IPS-11a (cell line): Measurements from ENCODE around the gene P2RX7.
"Not testable (repeated sequence)": the region's sequence is repeated elsewhere in the genome, so short reads cannot be mapped to it uniquely, and the experiment has no call there.

Experiments
- H3K4me3 ChIP-seq: one replicate; pipeline ENCODE4 v1.5.1; 2013; ENCODE audit warnings: low read depth, low read length, control low read depth

P2RX7 gene

DNA sequence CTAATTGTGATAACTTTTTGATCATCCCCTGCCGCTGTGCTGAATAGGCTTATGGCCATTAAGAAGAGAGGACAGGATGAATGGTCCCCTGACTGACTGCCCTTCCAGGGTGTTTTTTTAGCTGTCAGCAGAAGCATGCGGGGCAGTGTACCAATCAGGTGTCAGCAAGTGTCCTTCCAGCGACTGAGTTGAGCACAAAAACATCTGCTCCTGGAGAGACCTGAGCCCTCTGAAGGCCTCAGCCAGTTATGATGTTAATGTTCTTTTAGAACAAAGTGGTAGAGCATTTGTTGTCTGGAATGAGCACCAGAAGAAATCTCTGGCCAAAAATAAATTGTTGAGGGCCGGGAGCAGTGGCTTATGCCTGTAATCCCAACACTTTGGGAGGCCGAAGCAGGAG is 37.5 kb downstream of the P2RX7 start:
- no peak overlapping the region for H3K4me3 ChIP-seq

DNA sequence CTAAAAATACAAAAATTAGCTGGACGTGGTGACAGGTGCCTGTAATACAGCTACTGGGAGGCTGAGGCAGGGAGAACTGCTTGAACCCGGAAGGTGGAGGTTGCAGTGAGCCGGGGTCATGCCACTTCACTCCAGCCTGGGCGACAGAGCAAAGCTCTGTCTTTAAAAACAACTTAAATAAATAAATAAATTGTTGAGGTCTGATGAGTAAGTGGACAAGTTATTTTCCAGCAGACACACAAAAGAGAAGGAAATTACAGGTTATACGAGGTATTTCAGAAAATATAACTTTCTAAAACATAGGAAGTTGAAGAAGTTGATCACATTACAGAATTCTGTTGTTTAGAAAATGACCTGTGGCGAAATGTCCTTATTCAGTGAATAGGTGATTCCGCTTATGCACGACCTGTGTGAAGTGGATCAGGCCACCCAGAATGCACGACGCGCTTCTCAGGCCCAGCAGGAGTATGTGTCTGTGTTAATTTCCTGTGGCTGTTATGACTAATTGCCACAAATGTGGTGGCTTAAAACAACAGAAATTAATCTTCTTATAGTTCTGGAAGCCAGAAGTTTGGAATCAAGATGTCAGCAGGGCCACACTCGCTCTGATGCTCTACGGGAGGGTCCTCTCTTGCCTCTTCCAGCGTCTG is 38.1 kb downstream of the P2RX7 start:
- H3K4me3 ChIP-seq, result no peak overlapping the region

DNA sequence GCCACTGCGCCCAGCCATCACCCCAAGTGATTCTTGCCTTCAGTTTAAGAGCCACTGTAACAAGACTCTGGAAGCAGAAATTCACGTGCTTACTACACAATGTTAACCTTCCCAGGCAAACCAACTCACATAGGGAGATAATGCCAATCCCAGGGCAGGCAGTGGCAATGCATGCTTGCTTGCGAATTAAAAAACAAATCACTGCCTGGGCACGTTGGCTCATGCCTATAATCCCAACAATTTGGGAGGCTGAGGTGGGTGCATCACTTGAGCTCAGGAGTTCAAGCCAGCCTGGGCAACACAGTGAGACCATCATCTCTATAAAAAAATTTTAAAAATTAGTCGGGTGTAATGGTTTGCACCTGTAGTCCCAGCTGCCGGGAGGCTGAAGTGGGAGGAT is 39.5 kb downstream of the P2RX7 start:
- no peak overlapping the region for H3K4me3 ChIP-seq

DNA sequence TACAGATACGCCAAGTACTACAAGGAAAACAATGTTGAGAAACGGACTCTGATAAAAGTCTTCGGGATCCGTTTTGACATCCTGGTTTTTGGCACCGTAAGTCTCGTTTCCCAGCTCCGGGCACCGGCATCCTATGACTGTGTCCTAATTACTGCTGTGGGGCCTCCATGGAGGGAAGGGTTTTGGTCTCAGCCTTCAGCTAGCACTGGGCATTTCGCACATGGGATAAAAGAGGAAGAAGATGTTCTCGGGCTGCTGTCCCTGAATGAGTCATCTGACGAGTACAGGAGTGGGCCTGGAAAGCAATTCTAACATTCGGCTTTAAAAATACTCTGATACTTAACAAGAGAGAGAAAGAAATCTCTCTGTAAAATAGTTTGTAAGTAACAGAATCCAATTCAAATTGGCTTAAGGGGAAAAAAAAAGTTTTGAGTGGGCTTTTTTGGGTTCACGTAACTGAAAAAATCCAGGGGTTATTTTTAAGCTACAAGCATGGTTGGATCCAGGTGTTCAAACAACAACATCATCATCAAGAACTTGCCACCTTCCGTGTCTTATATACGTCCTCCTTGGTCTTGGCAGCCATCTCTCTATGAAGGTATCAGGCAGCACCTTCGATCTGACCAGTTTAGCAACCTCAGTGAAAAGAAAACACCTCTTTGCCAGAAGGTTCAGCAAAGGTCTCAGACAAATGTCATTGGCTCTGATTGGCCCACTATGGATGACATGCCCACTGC is 42.9 kb downstream of the P2RX7 start:
- no peak overlapping the region for H3K4me3 ChIP-seq

DNA sequence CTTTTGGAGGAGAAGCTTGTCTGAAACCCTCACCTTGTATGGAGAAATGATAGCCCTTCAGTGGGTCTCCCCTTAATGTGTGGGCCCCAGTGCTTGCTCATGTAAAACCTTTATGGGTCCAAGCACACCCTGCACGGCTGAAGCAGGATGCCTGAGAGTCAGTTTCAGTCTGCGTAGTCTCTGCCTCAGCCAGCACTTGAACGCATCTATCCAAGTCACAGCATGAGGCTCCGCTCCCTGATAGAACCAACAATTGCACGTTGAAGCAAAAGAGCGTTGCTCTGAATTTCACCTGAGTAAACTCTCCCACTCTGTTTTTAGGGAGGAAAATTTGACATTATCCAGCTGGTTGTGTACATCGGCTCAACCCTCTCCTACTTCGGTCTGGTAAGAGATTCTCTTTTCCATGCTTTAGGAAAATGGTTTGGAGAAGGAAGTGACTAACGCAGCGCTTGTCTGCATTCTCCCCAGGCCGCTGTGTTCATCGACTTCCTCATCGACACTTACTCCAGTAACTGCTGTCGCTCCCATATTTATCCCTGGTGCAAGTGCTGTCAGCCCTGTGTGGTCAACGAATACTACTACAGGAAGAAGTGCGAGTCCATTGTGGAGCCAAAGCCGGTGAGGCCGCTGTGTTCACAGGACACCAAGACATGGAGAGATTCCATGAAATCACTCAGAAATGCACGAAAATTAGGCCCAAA is 44.3 kb downstream of the P2RX7 start:
- no peak overlapping the region for H3K4me3 ChIP-seq

DNA sequence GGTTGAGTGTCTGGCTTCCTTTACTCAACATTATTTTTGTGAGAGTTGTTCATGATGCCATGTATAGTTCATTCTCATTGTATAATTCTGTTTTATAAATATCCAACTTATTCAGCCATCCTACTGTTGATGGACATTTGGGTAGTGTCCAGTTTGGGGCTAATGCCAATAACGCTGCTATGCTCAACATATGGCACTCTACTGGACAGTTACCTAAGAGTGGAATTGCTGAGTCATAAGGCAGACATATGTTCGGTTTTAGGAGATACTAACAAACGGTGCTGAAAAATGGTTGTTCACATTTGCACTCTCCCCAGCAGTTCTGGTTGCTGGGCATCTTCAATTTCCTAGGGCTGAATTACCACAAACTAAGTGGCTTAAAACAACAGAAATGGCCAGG is 48.5 kb downstream of the P2RX7 start:
- H3K4me3 ChIP-seq, result no peak overlapping the region

DNA sequence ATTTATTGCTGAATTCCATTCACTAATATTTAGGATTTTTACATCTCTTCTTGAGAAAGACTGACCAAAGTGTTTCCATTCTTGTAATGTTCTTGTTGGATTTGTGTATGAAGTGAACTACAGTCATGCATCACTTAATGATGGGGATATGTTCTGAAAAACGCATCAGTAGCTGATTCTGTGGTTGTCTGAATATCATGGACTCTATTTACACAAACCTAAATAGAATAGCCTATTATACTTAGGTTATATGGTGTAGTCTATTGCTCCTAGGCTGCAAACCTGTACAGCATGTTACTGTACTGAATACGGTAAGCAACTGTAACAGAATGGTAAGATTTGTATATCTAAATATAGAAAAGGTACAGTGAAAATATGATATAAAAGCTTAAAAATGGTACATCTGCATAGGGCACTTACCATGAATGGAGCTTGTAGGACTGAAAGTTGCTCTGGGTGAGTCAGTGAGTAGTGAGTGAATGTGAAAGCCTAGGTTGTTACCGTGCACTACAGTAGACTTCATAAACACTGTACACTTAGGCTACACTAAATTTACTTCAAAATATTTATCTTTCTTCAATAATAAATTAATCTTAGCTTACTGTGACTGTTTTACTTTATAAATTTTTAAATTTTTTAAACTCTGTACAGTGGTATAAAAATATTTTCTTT is 49.7 kb downstream of the P2RX7 start:
- H3K4me3 ChIP-seq, result no peak overlapping the region

DNA sequence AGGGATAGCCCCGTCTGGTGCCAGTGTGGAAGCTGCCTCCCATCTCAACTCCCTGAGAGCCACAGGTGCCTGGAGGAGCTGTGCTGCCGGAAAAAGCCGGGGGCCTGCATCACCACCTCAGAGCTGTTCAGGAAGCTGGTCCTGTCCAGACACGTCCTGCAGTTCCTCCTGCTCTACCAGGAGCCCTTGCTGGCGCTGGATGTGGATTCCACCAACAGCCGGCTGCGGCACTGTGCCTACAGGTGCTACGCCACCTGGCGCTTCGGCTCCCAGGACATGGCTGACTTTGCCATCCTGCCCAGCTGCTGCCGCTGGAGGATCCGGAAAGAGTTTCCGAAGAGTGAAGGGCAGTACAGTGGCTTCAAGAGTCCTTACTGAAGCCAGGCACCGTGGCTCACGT is 51.7 kb downstream of the P2RX7 start:
- H3K4me3 ChIP-seq, result no peak overlapping the region

DNA sequence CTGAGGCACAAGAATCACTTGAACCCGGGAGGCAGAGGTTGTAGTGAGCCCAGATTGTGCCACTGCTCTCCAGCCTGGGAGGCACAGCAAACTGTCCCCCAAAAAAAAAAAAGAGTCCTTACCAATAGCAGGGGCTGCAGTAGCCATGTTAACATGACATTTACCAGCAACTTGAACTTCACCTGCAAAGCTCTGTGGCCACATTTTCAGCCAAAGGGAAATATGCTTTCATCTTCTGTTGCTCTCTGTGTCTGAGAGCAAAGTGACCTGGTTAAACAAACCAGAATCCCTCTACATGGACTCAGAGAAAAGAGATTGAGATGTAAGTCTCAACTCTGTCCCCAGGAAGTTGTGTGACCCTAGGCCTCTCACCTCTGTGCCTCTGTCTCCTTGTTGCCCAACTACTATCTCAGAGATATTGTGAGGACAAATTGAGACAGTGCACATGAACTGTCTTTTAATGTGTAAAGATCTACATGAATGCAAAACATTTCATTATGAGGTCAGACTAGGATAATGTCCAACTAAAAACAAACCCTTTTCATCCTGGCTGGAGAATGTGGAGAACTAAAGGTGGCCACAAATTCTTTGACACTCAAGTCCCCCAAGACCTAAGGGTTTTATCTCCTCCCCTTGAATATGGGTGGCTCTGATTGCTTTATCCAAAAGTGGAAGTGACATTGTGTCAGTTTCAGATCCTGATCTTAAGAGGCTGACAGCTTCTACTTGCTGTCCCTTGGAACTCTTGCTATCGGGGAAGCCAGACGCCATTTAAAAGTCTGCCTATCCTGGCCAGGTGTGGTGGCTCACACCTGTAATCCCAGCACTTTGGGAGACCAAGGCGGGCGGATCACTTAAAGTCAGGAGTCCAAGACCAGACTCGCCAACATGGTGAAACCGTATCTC is 52.6 kb downstream of the P2RX7 start:
- H3K4me3 ChIP-seq, result no peak overlapping the region

DNA sequence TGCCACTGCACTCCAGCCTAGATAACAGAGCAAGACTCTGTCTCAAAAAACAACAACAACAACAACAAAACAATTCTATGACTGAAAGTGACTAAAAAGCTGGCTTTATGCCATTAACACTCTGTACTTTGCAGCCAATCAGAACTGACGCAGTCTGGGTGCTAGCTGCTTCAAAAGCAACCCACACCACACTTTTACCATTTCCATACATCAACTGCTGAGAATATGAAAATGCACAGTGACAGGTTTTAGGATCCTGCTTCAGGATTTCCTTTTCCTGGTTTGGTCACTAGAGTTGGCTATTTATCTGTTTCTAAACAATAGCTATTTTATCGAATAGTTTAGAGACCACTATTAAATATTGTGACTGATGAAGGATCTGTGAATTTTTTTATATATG is 54.1 kb downstream of the P2RX7 start:
- no peak overlapping the region for H3K4me3 ChIP-seq

DNA sequence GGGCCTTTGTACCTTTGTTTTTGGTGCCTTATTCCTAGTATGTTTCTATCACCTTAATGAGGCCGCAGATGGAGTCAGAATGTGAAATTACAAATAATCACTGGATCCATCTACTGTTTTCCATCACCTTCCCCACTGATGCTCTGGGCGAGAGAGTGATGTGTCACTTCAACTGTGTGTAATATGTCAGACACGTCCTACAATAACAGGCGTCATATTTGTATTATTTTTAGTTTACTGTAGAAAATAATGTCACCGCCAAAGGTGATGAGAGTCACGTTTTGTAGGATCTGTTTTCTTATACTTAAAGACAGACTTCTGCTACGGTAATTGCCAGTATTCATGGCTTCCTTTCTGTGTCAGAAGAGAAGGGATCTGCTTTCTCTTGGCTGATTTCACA is 54.8 kb downstream of the P2RX7 start:
- H3K4me3 ChIP-seq, result no peak overlapping the region

DNA sequence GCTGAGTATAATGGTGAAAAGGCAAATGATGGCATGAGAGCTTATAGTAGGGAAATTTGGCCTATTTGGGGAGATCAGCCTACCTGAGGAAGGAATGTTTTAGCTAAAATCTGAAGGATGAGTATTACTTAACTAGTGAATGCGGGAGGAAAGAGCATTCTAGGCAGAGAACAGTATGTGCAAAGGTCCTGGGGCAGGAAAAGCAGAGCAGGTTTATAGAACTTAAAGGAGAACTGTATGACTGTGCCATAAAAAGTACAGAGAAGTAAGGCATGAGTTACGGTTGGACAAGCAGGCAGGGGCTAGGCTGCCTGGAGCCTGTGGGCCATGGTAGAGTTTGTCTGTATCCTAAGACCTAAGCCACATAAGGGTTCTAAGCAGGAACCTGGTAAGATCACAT is 55.6 kb downstream of the P2RX7 start:
- no peak overlapping the region for H3K4me3 ChIP-seq

DNA sequence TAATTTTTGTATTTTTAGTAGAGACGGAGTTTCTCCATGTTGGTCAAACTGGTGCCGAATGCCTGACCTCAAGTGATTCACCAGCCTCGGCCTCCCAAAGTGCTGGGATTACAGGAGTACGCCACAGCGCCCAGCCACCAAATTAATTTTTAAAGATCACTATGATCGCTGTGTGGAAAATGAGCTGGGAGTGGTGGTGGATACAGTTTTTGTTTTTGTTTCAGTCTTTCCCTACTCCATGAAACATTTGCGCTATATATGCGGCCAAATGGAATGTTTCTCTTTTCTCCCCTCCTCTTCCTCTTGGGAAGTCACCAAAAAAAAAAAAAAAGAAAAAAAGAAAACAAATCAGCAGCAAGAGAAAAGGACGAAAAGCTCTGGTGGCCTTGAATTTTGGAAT is 56.5 kb downstream of the P2RX7 start:
- H3K4me3 ChIP-seq, result no peak overlapping the region

DNA sequence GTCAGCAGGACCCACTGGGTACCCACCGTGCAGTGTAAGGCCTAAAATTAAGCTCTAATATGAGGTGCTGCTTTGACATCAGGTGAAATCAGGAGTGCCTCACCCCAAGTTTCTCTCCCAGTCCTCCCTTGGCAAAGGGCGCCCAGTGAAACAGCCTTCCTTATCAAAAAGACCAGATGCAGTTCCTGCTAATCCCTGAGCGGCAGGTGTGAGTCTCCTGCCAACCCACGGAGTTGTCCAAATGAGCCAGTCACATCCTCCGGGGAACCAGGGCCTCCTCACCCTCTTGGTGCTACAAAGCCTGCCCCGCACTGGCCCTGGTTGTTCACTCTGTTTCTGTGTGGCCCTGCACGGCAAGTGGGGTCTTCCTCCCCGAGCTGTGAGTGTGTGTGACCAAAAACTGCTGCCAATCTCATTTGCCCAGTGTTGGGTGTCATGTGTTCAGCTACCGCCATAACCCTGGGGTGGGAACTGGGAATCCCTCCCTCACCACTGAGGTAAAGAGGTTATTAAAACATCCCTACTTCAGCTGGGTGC is 57.0 kb downstream of the P2RX7 start:
- no peak overlapping the region for H3K4me3 ChIP-seq

DNA sequence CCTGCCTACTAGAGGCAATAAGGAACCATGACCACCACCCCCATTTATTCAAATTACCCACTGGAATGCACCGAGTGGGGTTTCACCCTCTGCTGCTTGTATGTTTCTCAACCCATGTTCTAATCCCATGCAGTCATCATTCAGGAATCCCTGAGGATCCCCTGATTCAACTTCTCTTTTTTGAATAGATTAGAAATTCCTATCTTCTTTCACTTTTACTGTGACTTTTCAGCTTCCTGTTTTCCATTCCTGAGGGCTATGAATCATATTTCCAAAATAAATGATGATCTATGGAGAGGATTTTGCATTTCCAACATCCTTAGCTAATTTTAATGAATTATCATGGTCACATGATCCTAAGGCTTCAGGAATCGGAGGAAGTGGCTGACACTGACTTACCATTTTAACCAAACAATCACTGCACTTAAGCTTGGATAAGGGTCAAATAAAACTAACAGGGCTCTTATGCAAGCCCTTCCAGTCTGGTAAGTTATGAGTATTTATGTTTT is 57.9 kb downstream of the P2RX7 start:
- no peak overlapping the region for H3K4me3 ChIP-seq

DNA sequence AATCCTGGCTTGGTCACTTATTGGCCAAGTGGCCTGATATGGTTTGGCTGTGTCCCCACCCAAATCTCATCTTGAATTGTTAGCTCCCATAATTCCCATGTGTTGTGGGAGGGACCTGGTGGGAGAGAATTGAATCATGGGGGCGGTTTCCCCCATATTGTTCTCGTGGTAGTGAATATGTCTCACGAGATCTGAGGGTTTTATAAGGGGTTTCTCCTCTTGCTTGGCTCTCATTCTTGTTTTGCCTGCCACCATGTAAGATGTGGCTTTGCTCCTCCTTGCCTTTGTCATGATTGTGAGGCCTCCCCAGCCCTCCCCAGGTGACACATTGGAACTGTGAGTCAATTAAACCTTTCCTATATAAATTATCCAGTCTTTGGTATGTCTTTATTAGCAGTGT is 58.5 kb downstream of the P2RX7 start:
- no peak overlapping the region for H3K4me3 ChIP-seq

DNA sequence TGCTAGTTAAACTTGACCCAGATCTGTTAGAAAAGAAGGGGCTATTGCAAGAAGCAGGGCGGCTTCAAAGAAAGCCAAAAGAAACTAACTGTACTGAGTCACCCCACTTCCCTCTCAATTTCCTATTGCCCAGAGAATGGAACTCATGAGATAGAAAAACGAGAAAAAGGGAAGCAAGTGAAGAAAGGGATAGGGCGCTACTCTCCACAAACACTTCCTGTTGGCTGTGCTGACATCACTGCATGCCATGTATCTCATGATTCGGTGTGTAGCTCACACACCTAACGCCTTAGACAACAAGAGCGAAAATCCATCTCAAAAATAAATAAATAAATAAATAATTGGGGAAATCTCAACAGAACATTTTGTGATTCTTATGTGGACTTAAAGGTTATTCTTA is 64.2 kb downstream of the P2RX7 start:
- H3K4me3 ChIP-seq, result no peak overlapping the region

DNA sequence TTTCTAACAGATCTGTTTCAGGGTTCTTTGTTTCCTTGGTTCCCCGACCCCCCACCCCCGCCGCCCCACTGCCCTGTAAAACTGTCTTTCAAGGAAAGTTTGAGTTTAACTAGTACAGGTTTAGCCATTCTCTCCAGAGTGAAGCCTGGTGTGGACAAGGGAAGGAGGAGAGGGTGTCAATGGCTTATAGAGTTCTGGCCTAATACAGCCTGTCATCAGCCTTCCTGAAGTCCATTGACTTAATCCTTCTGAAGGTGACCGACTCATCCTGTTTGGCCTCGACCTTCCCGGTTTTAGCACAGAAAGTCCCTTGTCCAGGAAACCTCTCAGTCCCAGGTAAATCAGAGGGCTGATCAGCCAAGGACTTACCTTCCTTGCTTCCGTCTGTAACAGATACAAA is 66.3 kb downstream of the P2RX7 start:
- H3K4me3 ChIP-seq, result no peak overlapping the region

DNA sequence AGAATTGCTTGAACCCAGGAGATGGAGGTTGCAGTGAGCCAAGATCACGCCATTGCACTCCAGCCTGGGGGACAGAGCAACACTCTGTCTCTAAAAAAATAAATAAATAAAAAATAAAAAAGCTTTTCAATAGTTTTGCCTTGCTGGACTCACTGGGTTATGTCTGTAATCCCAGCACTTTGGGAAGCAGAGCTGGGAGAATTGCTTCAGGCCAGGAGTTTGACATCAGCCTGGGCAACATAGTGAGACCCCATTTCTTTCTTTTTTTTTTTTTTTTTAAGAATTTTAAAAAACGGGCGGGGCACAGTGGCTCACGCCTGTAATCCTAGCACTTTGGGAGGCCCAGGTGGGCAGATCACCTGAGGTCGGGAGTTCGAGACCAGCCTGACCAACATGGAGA is 68.5 kb downstream of the P2RX7 start:
- H3K4me3 ChIP-seq, result not testable (repeated sequence)
